Measurements from ENCODE around the gene ZSWIM7. TPM values are rescaled to one million over a fixed set of nuclear protein-coding genes. Genes with fewer than 3 reads are reported as not detected.

Gene ZSWIM7
- total RNA-seq, 1 donor from 2014 or later: 15.0 TPM

DNA sequence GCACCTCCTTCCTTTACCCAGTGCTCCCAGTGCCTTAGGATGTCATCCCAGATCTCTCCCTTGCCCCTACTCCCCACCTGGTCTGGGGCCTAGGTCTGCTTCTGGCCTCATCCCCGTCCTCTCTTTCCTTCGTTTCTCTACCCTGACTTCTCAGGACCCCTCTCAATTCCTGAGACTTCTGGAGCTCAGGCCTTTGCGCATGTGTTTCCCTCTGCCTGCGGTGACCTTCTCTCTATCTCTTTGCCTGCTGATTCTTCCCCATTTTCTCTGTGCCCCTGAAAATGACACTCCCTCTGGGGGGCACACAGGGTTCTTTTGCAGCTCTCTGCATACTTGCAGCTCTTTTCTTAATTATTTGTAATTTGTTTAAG is 41.0 kb downstream of the ZSWIM7 start:
- POLR2A ChIA-PET: interaction anchor here (0.8 kb wide), 1 partner anchor 13 kb away, joined by 3 read pairs; the partner anchor contains the start of gene ADORA2B
- CTCF ChIA-PET: no interaction called here
- H3K27ac Mint-ChIP-seq: no peak overlapping the region

DNA sequence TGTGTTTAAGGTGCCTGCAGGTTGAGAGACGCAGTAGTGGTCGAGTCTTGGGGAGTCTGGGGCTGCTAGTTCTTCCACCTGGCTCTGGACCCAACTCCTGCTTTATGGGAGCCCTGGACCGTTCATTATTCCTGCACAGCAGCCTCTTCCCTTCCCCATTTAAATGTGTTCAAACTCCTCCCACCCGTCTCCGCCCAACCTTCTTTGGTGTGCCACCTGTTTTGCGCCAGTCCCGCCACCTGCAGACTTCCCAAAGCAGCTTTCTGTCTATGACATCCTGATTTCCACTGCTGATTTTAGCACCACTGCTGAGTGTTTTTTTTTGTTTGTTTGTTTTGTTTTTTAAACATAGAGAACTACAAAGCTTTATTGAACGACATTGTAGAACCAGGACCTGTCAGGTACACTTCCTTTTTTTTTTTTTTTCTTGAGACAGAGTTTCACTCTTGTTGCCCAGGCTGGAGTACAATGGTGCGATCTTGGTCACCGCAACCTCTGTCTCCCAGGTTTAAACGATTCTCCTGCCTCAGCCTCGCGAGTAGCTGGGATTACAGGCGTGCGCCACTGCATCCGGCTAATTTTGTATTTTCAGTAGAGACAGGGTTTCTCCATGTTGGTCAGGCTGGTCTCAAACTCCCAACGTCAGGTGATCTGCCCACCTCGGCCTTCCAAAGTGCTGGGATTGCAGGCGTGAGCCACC is 41.7 kb downstream of the ZSWIM7 start:
- CTCF ChIA-PET: no interaction called here
- Mint-ChIP-seq H3K27ac (no peak overlapping the region), H3K4me3 (no peak overlapping the region), H3K36me3 (ENCODE audit: low read depth) (no peaks in the 10 kb centered on the region), H3K9me3 (no peaks in the 10 kb centered on the region), H3K27me3 (peaks cover 12% of the 10 kb centered on the region), H3K4me1 (peaks cover 11% of the 10 kb centered on the region)
- TF ChIP-seq, protein P1, sequence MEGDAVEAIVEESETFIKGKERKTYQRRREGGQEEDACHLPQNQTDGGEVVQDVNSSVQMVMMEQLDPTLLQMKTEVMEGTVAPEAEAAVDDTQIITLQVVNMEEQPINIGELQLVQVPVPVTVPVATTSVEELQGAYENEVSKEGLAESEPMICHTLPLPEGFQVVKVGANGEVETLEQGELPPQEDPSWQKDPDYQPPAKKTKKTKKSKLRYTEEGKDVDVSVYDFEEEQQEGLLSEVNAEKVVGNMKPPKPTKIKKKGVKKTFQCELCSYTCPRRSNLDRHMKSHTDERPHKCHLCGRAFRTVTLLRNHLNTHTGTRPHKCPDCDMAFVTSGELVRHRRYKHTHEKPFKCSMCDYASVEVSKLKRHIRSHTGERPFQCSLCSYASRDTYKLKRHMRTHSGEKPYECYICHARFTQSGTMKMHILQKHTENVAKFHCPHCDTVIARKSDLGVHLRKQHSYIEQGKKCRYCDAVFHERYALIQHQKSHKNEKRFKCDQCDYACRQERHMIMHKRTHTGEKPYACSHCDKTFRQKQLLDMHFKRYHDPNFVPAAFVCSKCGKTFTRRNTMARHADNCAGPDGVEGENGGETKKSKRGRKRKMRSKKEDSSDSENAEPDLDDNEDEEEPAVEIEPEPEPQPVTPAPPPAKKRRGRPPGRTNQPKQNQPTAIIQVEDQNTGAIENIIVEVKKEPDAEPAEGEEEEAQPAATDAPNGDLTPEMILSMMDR (IDR thresholded peaks at IDR 0.05): no peak
- intact Hi-C loops (cut with micrococcal nuclease): no loop called here
- ATAC-seq (ENCODE audit: low read depth) (no peak), DNase-seq (no peak)
- POLR2A ChIA-PET: no interaction called here

More for the DNA sequence above, 41.0 kb downstream of the ZSWIM7 start:
- intact Hi-C loops (cut with micrococcal nuclease): no loop called here
- TF ChIP-seq, protein P1 (IDR thresholded peaks at IDR 0.05): no peak
- Mint-ChIP-seq H3K4me1 (peaks cover 11% of the 10 kb centered on the region), H3K27me3 (peaks cover 12% of the 10 kb centered on the region), H3K9me3 (no peaks in the 10 kb centered on the region), H3K36me3 (ENCODE audit: low read depth) (no peaks in the 10 kb centered on the region), H3K4me3 (no peak overlapping the region)
- DNase-seq (no peak), ATAC-seq (ENCODE audit: low read depth) (no peak)

DNA sequence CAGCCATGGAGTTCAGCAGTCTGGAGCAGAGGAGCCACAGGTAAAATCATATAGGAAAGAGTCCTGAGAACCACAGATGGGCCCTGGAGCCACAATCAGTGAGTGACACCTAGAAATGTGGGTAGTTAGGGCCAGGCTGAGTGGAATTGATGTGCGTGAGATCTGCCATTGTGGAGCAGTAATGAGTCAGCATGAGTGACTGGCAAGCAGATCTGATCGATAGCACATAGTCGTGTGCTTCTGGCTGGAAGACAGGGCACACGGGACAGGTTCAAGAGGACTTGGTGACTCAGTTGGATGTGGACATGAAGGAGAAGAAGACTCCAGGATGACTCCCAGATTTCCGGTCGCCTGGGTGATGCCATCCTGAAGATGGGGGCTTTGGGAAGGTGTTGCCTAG is 42.3 kb downstream of the ZSWIM7 start:
- Mint-ChIP-seq H3K9me3 (no peaks in the 10 kb centered on the region), H3K4me1 (peaks cover 11% of the 10 kb centered on the region), H3K36me3 (ENCODE audit: low read depth) (no peaks in the 10 kb centered on the region), H3K27me3 (peaks cover 12% of the 10 kb centered on the region), H3K4me3 (no peak overlapping the region), H3K27ac (no peak overlapping the region)
- TF ChIP-seq, protein P1 (IDR thresholded peaks at IDR 0.05): no peak
- no peak for ATAC-seq (ENCODE audit: low read depth)
- CTCF ChIA-PET: no interaction called here
- intact Hi-C loops (cut with micrococcal nuclease): no loop called here
- POLR2A ChIA-PET: no interaction called here
- DNase-seq: no peak

DNA sequence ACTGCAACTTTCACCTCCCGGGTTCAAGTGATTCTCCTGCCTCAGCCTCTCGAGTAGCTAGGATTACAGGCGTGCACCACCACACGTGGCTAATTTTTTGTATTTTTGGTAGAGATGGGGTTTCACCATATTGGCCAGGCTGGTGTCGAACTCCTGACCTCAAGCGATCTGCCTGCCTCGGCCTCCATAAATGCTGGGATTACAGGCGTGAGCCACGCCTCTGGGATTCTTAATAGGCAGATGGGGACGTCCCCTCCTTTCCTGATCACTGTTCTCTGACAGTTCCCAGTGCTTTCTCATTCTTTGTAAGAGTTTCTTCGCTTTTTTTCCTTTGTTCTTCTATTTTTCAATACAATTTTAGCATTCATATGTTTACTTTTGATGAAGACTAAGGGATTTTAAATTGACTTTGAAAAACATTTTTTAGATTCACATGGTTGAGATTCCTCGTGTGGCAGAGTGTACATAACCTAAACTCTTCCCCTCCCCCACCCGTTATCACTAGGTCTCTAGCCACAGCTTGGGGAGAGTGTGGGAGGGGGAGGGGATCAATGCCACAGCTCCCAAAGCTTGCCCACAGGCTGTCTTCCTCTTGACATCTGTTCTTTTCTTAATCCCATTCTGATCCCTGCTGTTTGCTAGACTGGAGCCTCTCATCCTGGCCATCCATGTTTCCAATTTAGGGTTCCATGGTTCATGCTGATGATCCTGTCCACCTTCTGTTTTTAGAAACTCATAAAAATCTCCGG is 43.5 kb downstream of the ZSWIM7 start:
- Mint-ChIP-seq H3K27me3 (peaks cover 12% of the 10 kb centered on the region), H3K27ac (no peak overlapping the region), H3K4me3 (no peak overlapping the region), H3K9me3 (no peaks in the 10 kb centered on the region), H3K36me3 (ENCODE audit: low read depth) (no peaks in the 10 kb centered on the region), H3K4me1 (peaks cover 11% of the 10 kb centered on the region)
- ChIA-PET POLR2A (interaction anchor here (0.7 kb wide), 4 partner anchors 12 to 463 kb away, joined by 4 to 8 read pairs (median 5); no protein-coding TSS in a partner anchor), CTCF (no interaction called here)
- TF ChIP-seq, protein P1 (IDR thresholded peaks at IDR 0.05): no peak
- DNase-seq (no peak), ATAC-seq (ENCODE audit: low read depth) (no peak)
- intact Hi-C loops (cut with micrococcal nuclease): no loop called here

DNA sequence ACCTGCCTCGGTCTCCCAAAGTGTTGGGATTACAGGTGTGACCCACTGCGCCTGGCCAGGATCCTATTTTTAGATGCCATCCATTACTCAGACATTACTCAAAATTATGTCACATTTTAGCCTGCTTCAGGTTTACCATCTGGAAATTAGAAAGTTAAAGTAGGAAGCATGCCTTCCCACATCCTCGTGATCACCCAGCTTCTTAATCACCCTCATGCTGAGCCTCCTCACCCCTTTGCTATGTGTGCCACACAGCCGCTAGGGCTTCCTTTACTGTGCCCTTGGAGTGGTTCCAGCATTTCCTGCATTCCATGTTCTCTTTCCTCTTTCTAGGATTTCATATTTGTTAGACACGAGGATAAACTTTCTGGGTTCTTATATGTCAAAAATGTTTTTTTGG is 45.3 kb downstream of the ZSWIM7 start:
- intact Hi-C loops (cut with micrococcal nuclease): no loop called here
- Mint-ChIP-seq H3K27me3 (peaks cover 11% of the 10 kb centered on the region), H3K36me3 (ENCODE audit: low read depth) (no peaks in the 10 kb centered on the region), H3K9me3 (no peaks in the 10 kb centered on the region), H3K27ac (no peak overlapping the region), H3K4me3 (no peak overlapping the region), H3K4me1 (peaks cover 9% of the 10 kb centered on the region)
- no peak for ATAC-seq (ENCODE audit: low read depth)
- TF ChIP-seq, protein P1 (IDR thresholded peaks at IDR 0.05): no peak
- CTCF ChIA-PET: no interaction called here
- DNase-seq: no peak
- POLR2A ChIA-PET: no interaction called here
